Naive thymus-derived CD4-positive, alpha-beta T cell (primary cell): ENCODE measurements around the gene DSCAM. TPM values are rescaled to one million over a fixed set of nuclear protein-coding genes. Genes with fewer than 3 reads are reported as not detected.

Source experiments
- ATAC-seq: fragments of 150-1000 bp; cut with Tn5 transposase; 2 replicates; pipeline ENCODE4 v1.10.0; 2021; ENCODE audit warnings: mild to moderate bottlenecking, moderate library complexity
- CTCF ChIA-PET: fragments of 350-600 bp; sonication (Branson Sonifier 250); formaldehyde crosslinking; loops from one replicate; lab custom pipeline; 2021; ENCODE audit warnings: antibody characterized with exemption; lab: Charles Lee
- POLR2A ChIA-PET: fragments of 350-600 bp; sonication (Branson Sonifier 250); formaldehyde crosslinking; loops from one replicate; lab custom pipeline; 2021; ENCODE audit warnings: antibody characterized with exemption, inconsistent platforms; lab: Charles Lee
- DNase-seq, 9 donors: peaks; one replicate each; pipeline versions ENCODE4 v3.0.0 to v3.0.0-alpha.2; 2020 to 2022; ENCODE audit warnings: mixed read lengths in 1 of 9
- H3K27ac ChIP-seq: one replicate; pipeline ENCODE4 v1.7.0; 2013; ENCODE audit warnings: mild to moderate bottlenecking, low read depth, low read length, moderate library complexity
- H3K27me3 ChIP-seq, 2 donors: one replicate each; pipeline ENCODE4 v1.7.0; 2013; ENCODE audit warnings: low read length in 2 of 2, mild to moderate bottlenecking in 2 of 2, moderate library complexity in 2 of 2; ENCODE audit not compliant: control insufficient read depth in 2 of 2, insufficient read depth in 2 of 2
- H3K36me3 ChIP-seq, 3 experiments: 1 replicate in 2 of 3; 2 replicates in 1 of 3; pipeline ENCODE4 v1.7.0; 2013; ENCODE audit warnings: low read length in 3 of 3, mild to moderate bottlenecking in 3 of 3, moderate library complexity in 1 of 3; ENCODE audit not compliant: insufficient read depth in 3 of 3, control insufficient read depth in 2 of 3
- H3K4me1 ChIP-seq, 2 donors: one replicate each; pipeline ENCODE4 v1.7.0; 2013; ENCODE audit warnings: low read length in 2 of 2, mild to moderate bottlenecking in 2 of 2, moderate library complexity in 1 of 2; ENCODE audit not compliant: control insufficient read depth in 2 of 2, insufficient read depth in 2 of 2
- H3K4me3 ChIP-seq: 2 replicates; pipeline ENCODE4 v1.7.0; 2013; ENCODE audit warnings: mild to moderate bottlenecking, low read length
- H3K9me3 ChIP-seq, 3 experiments: 1 replicate in 2 of 3; 2 replicates in 1 of 3; pipeline ENCODE4 v1.7.0; 2013; ENCODE audit warnings: low read length in 3 of 3; ENCODE audit not compliant: control insufficient read depth in 2 of 3
- H3K27ac Mint-ChIP-seq, 9 donors: one replicate each; pipeline ENCODE4 v1.8.0; 2020 to 2022; ENCODE audit warnings: mixed read lengths in 9 of 9, mild to moderate bottlenecking in 8 of 9, moderate library complexity in 5 of 9, inconsistent platforms in 2 of 9
- H3K27me3 Mint-ChIP-seq, 5 donors: one replicate each; pipeline ENCODE4 v1.8.0; 2021 to 2022; ENCODE audit warnings: mixed read lengths in 5 of 5, mild to moderate bottlenecking in 1 of 5
- H3K36me3 Mint-ChIP-seq, 5 donors: one replicate each; pipeline ENCODE4 v1.8.0; 2020 to 2022; ENCODE audit warnings: mixed read lengths in 5 of 5, mild to moderate bottlenecking in 3 of 5, inconsistent platforms in 1 of 5
- H3K4me1 Mint-ChIP-seq, 7 donors: one replicate each; pipeline ENCODE4 v1.8.0; 2020 to 2022; ENCODE audit warnings: mixed read lengths in 7 of 7, mild to moderate bottlenecking in 3 of 7, inconsistent platforms in 1 of 7
- H3K4me3 Mint-ChIP-seq, 10 donors: one replicate each; pipeline ENCODE4 v1.8.0; 2020 to 2022; ENCODE audit warnings: mild to moderate bottlenecking in 10 of 10, mixed read lengths in 10 of 10, moderate library complexity in 6 of 10, inconsistent platforms in 2 of 10
- H3K9me3 Mint-ChIP-seq, 11 donors: one replicate each; pipeline ENCODE4 v1.8.0; 2020 to 2022; ENCODE audit warnings: mixed read lengths in 11 of 11, mild to moderate bottlenecking in 4 of 11, inconsistent platforms in 1 of 11, moderate library complexity in 1 of 11
- intact Hi-C, 2 donors: fragments of 100-400 bp; cut with micrococcal nuclease; formaldehyde crosslinking; loops; one replicate each; pipeline ENCODE4 v1.15.1; 2023
- polyA plus RNA-seq, 2 donors: library from polyadenylated mRNA; unstranded; fragments of 300-500 nt; fragmentation: Illumina TruSeq; gene quantifications; one replicate each; pipeline ENCODE4 v1.2.3, GENCODE V29; 2021
- total RNA-seq, 6 experiments: library from RNA in 5 of 6; stranded (reverse) in 5 of 6; gene quantifications; 1 replicate in 5 of 6; 2 replicates in 1 of 6; pipeline ENCODE4 v1.2.3 and lab custom pipeline; 2021 to 2026

DSCAM gene
- total and polyA plus RNA-seq, 7 experiments from 2014 or later, result not detected

DNA sequence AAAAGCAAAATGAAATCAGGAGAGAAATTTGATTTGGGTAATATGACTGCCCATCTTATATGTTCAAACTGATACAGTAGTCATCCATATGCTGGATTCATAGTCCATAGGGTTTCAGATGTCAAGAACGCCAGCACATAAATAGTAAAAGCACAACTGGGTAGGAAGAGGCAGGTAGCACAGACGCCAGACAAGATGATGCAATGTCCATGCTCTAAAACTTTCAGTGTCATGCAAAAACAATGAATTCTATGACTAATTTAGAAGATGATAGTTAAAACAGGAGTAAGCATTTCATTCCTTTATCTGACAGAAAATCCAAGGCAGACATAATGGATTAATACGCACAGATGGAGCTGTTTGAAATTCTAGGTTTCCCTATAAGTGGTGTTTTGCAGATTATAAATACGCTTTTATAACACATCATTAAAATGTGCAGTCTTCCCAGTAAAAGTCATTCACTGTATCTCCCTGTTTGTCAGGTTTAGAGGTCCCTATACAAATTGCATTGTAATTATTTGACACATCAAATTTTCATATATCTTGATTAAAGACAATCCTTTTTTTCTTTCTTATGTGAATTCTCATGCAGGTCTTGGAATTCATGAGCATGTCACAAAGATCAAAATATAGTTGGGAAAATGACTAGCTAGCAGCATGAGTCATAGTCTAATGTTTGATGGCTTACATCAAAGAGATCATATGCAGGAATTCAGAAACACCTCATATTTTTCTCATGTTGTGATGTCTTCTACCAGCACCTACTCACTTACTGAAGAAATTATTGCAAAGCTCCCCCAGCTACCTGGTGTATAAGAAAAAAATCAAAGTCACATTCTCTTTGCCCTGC, 139.9 kb downstream of the DSCAM start:
- intact Hi-C loops, result no loop called here
- Mint-ChIP-seq H3K9me3 (peaks cover 0 to 2% (median 0%) of the 10 kb centered on the region in 11 donors), H3K4me3 (no peak overlapping the region), H3K4me1 (no peaks in the 10 kb centered on the region), H3K27ac (no peak overlapping the region), H3K27me3 (peaks cover 0 to 14% (median 4%) of the 10 kb centered on the region in 5 donors), H3K36me3 (no peaks in the 10 kb centered on the region)
- Histone ChIP-seq H3K4me1 (no peaks in the 10 kb centered on the region), H3K27me3 (no peaks in the 10 kb centered on the region), H3K4me3 (no peak overlapping the region), H3K27ac (no peak overlapping the region), H3K36me3 (no peaks in the 10 kb centered on the region), H3K9me3 (no peaks in the 10 kb centered on the region)
- DNase-seq (no peak), ATAC-seq (no peak)
- ChIA-PET POLR2A (no interaction called here), CTCF (no interaction called here)

DNA sequence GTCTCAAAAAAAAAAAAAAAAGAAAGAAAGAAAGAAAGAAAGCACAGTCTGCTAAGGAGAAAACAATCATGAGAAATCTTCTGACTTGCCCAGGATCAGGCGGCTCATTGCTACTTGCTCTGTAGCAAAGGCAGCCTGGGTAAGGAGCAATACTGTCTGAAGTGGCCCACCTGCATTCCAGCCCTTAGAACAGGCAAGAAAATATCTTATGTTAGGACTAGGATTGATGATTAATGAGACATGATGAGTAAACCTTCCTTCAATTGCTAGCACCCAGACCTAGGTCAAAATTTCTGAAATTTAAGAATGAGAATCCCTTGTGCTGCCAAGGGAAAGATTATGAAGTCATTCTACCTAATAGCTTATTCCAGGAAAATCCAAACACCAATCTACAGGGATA, 140.8 kb downstream of the DSCAM start:
- ATAC-seq (no peak), DNase-seq (no peak)
- H3K27ac Mint-ChIP-seq, result no peak overlapping the region
- no peak overlapping the region for H3K4me3 Mint-ChIP-seq
- H3K4me1 Mint-ChIP-seq, result no peaks in the 10 kb centered on the region
- H3K27me3 Mint-ChIP-seq, result peaks cover 0 to 14% (median 4%) of the 10 kb centered on the region in 5 donors
- ChIA-PET CTCF (no interaction called here), POLR2A (no interaction called here)
- no peaks in the 10 kb centered on the region for H3K9me3 Mint-ChIP-seq
- Histone ChIP-seq H3K36me3 (no peaks in the 10 kb centered on the region), H3K27ac (no peak overlapping the region), H3K4me1 (no peaks in the 10 kb centered on the region), H3K9me3 (no peaks in the 10 kb centered on the region), H3K4me3 (no peak overlapping the region), H3K27me3 (no peaks in the 10 kb centered on the region)
- intact Hi-C loops, result no loop called here
- H3K36me3 Mint-ChIP-seq, result no peaks in the 10 kb centered on the region

DNA sequence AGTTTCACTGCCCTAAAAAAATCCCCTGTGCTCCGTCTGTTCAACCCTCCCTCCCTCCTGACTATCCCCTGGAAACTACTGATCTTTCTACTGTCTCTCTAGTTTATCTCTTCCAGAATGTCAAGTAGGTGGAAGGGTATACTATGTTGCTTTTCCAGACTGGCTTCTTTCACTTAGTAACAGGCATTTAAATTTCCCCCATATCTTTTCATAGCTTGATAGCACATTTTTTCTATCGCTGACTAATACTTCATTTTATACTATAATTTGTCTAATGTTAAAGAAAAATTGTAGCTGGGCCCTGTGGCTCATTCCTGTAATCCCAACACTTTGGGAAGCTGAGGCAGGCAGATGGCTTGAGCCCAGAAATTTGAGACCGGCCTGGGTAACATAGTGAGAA, 142.8 kb downstream of the DSCAM start:
- H3K9me3 Mint-ChIP-seq, result no peaks in the 10 kb centered on the region
- intact Hi-C loops, result no loop called here
- CTCF ChIA-PET, result no interaction called here
- no peaks in the 10 kb centered on the region for H3K9me3 ChIP-seq
- H3K4me1 Mint-ChIP-seq, result no peaks in the 10 kb centered on the region
- H3K27me3 ChIP-seq, result no peaks in the 10 kb centered on the region
- H3K4me3 ChIP-seq, result no peak overlapping the region
- no peaks in the 10 kb centered on the region for H3K36me3 ChIP-seq
- no peak for ATAC-seq
- H3K27me3 Mint-ChIP-seq, result peaks cover 0 to 14% (median 4%) of the 10 kb centered on the region in 5 donors
- no peaks in the 10 kb centered on the region for H3K4me1 ChIP-seq
- POLR2A ChIA-PET, result no interaction called here
- no peak for DNase-seq
- H3K27ac Mint-ChIP-seq, result no peak overlapping the region
- H3K36me3 Mint-ChIP-seq, result no peaks in the 10 kb centered on the region
- no peak overlapping the region for H3K27ac ChIP-seq
- H3K4me3 Mint-ChIP-seq, result no peak overlapping the region

DNA sequence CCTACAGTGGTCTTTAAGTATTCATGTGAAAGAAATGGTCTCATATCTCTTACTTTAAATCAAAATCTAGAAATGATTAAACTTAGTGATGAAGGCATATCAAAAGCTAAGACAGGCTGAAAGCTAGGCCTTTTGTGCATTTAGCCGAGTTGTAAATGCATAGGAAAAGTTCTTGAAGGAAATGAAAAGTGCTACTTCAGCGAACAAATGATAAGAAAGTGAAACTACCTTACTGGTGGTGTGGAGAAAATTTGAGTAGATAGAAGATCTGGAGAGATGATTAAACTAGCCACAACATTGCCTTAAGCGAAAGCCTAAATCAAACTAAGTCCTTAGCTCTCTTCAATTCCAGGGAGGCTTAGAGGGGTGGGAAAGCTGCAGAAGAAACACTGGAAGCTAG, 147.6 kb downstream of the DSCAM start:
- H3K27me3 Mint-ChIP-seq, result peaks cover 0 to 14% (median 4%) of the 10 kb centered on the region in 5 donors
- no peaks in the 10 kb centered on the region for H3K9me3 Mint-ChIP-seq
- no peak overlapping the region for H3K27ac ChIP-seq
- intact Hi-C loops, result no loop called here
- no peak overlapping the region for H3K27ac Mint-ChIP-seq
- no peaks in the 10 kb centered on the region for H3K27me3 ChIP-seq
- no peak overlapping the region for H3K4me3 Mint-ChIP-seq
- H3K4me1 ChIP-seq, result no peaks in the 10 kb centered on the region
- DNase-seq, result no peak
- no peaks in the 10 kb centered on the region for H3K9me3 ChIP-seq
- H3K36me3 ChIP-seq, result no peaks in the 10 kb centered on the region
- no peaks in the 10 kb centered on the region for H3K4me1 Mint-ChIP-seq
- no peak overlapping the region for H3K4me3 ChIP-seq
- ATAC-seq, result no peak
- no peaks in the 10 kb centered on the region for H3K36me3 Mint-ChIP-seq
- ChIA-PET POLR2A (no interaction called here), CTCF (no interaction called here)

DNA sequence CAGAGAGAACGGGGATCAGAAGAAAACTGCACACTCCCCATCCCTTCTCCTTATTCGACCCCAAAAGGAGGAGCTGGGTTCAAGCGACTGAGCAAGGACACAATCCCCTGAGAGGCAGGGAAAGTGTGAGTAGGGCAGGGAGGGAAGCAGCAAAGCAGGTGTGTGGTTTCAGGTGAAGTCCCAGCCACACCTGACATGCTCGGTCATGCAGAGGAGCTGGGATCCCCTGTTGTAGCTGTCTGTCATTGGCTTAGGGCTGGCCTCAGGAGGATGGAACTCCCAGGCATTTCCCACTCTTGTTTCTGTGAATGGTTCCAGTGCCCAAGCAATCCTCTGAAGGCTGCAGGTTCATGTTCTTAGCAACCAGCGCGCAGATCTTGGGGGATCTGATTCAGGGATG, 150.7 kb downstream of the DSCAM start:
- ChIA-PET POLR2A (no interaction called here), CTCF (no interaction called here)
- H3K4me3 ChIP-seq, result no peak overlapping the region
- no peaks in the 10 kb centered on the region for H3K36me3 ChIP-seq
- Mint-ChIP-seq H3K36me3 (no peaks in the 10 kb centered on the region), H3K4me3 (no peak overlapping the region), H3K4me1 (no peaks in the 10 kb centered on the region), H3K27ac (no peak overlapping the region), H3K9me3 (no peaks in the 10 kb centered on the region), H3K27me3 (peaks cover 0 to 6% (median 4%) of the 10 kb centered on the region in 5 donors)
- DNase-seq (no peak), ATAC-seq (no peak)
- no peaks in the 10 kb centered on the region for H3K4me1 ChIP-seq
- no peaks in the 10 kb centered on the region for H3K27me3 ChIP-seq
- no peak overlapping the region for H3K27ac ChIP-seq
- H3K9me3 ChIP-seq, result no peaks in the 10 kb centered on the region
- intact Hi-C loops, result no loop called here

DNA sequence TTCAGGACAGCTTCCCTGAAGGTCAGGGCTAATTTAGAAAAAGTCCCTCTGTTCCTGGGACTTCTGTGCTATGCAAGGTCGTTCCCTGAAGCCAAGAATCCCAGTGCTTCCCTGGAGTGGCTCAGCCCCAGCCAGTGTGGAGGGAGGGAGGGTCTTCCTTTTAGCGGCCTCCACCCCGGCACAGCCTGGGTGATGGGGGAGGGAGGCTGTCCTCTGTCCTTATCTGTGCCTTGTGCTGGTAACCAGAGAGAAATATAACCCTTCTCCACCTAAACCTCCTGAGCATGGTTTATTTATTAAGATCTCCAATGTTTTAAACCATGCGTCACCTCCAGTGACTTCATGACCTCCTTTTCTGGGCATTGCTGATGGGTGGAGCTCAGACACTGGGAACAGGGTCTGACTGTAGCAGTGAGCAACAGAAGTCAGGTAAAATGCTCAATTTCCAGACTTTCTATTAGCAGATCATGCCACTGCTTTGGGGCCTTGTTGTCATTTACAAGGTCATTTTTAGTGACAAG, 157.1 kb downstream of the DSCAM start:
- Histone ChIP-seq H3K4me3 (no peak overlapping the region), H3K9me3 (no peaks in the 10 kb centered on the region), H3K36me3 (no peaks in the 10 kb centered on the region), H3K27ac (no peak overlapping the region), H3K4me1 (no peaks in the 10 kb centered on the region), H3K27me3 (no peaks in the 10 kb centered on the region)
- CTCF ChIA-PET, result no interaction called here
- peaks cover 0 to 3% (median 0%) of the 10 kb centered on the region in 11 donors for H3K9me3 Mint-ChIP-seq
- no peak for DNase-seq
- no peak overlapping the region for H3K27ac Mint-ChIP-seq
- no peaks in the 10 kb centered on the region for H3K4me1 Mint-ChIP-seq
- no peak overlapping the region for H3K4me3 Mint-ChIP-seq
- intact Hi-C loops, result no loop called here
- POLR2A ChIA-PET, result no interaction called here
- ATAC-seq, result no peak
- peaks cover 0 to 6% (median 0%) of the 10 kb centered on the region in 5 donors for H3K36me3 Mint-ChIP-seq
- peaks cover 0 to 22% (median 0%) of the 10 kb centered on the region in 5 donors for H3K27me3 Mint-ChIP-seq

DNA sequence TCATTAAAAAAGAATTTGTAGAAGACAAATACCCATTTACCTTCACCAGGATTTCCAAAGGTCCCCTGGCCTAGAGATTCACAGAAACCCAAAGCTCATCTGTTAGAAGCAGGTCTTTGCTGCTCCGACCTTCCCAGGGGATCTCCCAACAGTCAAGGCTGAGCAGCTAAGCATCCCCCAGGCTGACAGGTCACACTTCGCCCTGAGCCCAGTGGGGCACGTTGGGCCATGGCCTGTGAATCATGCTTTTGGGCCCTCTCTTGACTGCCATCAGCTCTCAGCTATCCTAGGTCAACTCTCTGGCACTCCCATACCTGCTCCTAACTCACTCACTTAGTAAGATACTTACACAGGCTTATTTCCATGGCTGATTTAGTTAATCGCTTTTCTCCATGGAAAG, 157.7 kb downstream of the DSCAM start:
- Mint-ChIP-seq H3K36me3 (peaks cover 0 to 6% (median 0%) of the 10 kb centered on the region in 5 donors), H3K27me3 (peaks cover 0 to 17% (median 0%) of the 10 kb centered on the region in 5 donors), H3K4me3 (no peak overlapping the region), H3K27ac (no peak overlapping the region), H3K4me1 (no peaks in the 10 kb centered on the region), H3K9me3 (peaks cover 0 to 3% (median 0%) of the 10 kb centered on the region in 11 donors)
- Histone ChIP-seq H3K27me3 (no peaks in the 10 kb centered on the region), H3K36me3 (no peaks in the 10 kb centered on the region), H3K9me3 (no peaks in the 10 kb centered on the region), H3K4me3 (no peak overlapping the region), H3K4me1 (no peaks in the 10 kb centered on the region), H3K27ac (no peak overlapping the region)
- POLR2A ChIA-PET, result no interaction called here
- intact Hi-C loops, result no loop called here
- ATAC-seq (no peak), DNase-seq (no peak)
- CTCF ChIA-PET, result no interaction called here
